Transverse colon (tissue), 4 donors: ENCODE measurements around the gene PDE4D.

Experiments used
- CTCF ChIP-seq, 5 experiments: fragments of 200-600 bp in 3 of 5; fragments of 450-650 bp in 2 of 5; sonication (generic) in 3 of 5; IDR thresholded peaks; 1 replicate in 2 of 5; 2 replicates in 3 of 5; pipeline ENCODE4 v1.5.1; 2016 to 2017; ENCODE audit warnings: antibody characterized with exemption in 5 of 5, inconsistent platforms in 3 of 5, mild to moderate bottlenecking in 2 of 5, moderate library complexity in 1 of 5
- POLR2A ChIP-seq: fragments of 450-650 bp; IDR thresholded peaks from one replicate; pipeline ENCODE4 v1.6.1; 2016; ENCODE audit warnings: antibody characterized with exemption, mild to moderate bottlenecking, moderate library complexity
- POLR2AphosphoS5 ChIP-seq, 3 donors: sonication (generic); formaldehyde crosslinking; IDR thresholded peaks; one replicate each; pipeline ENCODE4 v1.6.1; 2016; ENCODE audit warnings: antibody characterized with exemption in 3 of 3

DNA sequence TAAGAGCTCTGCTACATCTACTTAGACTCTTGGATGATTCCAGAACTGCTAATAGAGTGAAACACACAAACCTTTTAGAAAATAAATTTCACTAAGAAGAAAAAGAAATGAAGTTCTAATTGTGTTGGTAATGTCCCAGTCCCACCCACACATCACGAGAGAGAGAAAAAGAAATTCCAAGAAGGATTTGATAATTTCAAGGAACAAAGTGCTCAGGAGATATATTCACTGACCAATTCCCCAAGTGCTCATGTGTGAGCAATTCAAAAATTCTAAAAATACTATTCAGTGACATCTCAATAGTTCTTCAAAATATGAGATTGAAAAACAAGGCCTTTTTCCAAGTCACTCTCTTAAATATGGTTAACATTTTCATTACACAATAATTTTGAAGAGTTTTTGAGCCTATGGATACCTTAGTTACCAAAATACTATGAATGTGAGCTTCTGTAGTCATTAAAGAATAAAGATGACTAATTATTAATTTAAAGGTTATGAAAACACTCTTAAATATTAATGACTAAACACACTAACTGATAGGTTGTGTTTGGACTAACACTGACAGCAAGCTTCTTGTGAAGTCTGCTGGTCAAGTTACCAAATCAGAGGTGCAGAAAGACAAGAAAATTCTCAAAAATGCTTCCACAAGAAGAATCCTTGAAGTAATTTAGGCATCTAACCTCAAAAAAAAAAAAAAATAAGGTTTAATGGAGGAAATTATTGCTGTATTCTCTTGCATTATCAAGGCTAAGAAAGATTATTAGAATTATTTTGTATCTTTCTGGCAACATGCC lies 245.3 kb downstream of the PDE4D start:
- TF ChIP-seq CTCF (IDR thresholded peaks at IDR 0.05) (no peak), POLR2A (no peak), POLR2AphosphoS5 (IDR thresholded peaks at IDR 0.05) (no peak)
